Hematopoietic multipotent progenitor cell treated with erythropoietin and hydrocortisone succinate and interleukin-3 and kit ligand, for 15 days (in vitro differentiated cells): ENCODE measurements around the gene NCOA3.
"Not testable (repeated sequence)": the region's sequence is repeated elsewhere in the genome, so short reads cannot be mapped to it uniquely, and the experiment has no call there.

Experiments
- DNase-seq: peaks from one replicate; pipeline ENCODE4 v3.0.0-alpha.2; 2015; ENCODE audit warnings: low spot score

NCOA3 gene

GRCh38 chr20:47501116-47501481 is 588 bp upstream of the NCOA3 start:
- DNase-seq, result no peak

- DNase-seq, result no peak
Observed at GRCh38 chr20:47502271-47503239, 868 bp downstream of the NCOA3 start.

DNA sequence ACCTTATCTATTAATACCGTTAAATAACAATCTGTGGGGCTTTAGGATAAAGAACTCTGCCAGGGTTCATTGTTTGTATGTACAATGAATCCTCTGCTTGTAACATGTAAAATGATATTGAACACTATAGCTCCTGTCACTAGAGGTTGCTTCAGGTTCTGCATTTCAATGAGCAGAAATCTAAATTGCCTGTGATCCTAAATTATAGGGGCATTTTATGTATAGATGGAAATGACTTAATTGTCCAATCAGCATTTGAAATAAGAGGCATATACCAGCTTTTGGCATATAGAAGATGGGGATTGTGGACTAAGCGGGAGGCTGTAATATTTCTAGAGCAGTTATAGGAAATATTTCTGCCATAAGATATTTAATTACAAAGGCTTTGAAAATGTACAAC is 2.0 kb downstream of the NCOA3 start:
- no peak for DNase-seq

DNA sequence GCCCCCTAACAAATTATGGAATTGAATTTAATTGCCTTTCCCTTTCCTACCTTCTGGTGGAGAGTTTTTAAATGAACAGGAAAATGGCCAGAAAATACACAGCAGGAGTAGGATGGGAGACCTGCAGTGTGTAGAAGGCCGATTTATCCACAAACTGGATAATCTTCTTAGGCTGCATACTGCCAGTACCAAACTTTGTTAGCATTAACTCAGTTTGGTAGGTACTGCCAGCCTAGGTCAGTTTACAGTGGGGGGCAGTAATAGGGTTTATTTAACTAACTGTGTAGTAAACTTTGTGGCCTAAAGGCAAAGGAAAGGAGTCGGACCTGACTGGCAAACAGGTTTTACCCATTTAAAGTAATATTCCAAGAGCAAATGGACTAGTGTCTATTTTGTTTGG is 4.6 kb downstream of the NCOA3 start:
- no peak for DNase-seq

DNA sequence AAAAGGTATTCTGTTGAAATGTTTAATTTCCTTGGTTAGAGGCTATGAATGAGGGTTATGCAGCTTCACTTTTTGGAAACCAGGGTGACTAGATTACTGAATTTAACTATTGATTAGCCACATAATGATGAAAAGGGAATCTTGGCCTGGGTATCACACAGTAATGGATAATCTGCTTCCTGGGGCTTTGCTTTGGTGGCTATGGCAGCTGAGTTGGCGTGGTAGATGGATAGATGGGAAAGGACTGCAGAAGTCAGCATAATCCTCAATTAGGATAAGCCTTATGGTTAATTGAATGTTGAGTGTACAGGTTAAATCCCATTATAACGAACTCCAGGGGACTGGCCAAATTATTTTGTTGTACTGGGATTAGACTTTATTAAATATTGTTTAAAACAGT is 5.2 kb downstream of the NCOA3 start:
- no peak for DNase-seq

DNA sequence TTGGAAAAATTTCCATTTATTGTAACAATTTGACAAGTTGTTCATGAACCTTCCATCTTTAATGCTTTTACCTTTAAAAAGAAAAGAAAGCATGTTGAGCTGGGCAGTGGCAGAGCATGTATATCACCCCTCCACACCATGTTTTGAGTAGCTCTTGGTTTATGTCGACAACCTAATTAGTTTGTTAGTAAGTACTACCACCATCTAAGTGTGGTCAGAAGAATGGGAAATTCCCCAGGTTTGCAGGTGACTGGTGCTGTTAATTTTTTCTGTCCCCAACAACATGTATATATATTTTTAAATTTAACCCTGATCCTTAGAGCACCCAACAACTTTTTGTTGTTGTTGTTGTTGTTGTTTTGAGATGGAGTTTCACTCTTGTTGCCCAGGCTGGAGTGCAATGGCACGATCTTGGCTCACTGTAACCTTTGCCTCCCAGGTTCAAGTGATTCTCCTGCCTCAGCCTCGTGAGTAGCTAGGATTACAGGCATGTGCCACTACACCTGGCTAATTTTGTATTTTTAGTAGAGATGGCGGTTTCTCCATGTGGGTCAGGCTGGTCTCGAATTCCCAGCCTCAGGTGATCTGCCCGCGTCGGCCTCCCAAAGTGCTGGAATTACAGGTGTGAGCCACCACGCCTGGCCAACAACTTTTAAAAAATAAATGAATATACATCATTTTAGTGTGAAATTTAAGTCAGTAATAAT is 5.7 kb downstream of the NCOA3 start:
- DNase-seq, result not testable (repeated sequence)

GRCh38 chr20:47508278-47508677 is 6.6 kb downstream of the NCOA3 start:
- DNase-seq, result no peak

- no peak for DNase-seq
Observed at GRCh38 chr20:47509104-47509661, 7.5 kb downstream of the NCOA3 start.

- no peak for DNase-seq
Observed at GRCh38 chr20:47509685-47510084, 8.0 kb downstream of the NCOA3 start.

GRCh38 chr20:47515843-47516242 is 14.2 kb downstream of the NCOA3 start:
- DNase-seq, result no peak

GRCh38 chr20:47521059-47521808 is 19.5 kb downstream of the NCOA3 start:
- DNase-seq, result no peak

- no peak for DNase-seq
Observed at GRCh38 chr20:47524015-47524784, 22.5 kb downstream of the NCOA3 start.

DNA sequence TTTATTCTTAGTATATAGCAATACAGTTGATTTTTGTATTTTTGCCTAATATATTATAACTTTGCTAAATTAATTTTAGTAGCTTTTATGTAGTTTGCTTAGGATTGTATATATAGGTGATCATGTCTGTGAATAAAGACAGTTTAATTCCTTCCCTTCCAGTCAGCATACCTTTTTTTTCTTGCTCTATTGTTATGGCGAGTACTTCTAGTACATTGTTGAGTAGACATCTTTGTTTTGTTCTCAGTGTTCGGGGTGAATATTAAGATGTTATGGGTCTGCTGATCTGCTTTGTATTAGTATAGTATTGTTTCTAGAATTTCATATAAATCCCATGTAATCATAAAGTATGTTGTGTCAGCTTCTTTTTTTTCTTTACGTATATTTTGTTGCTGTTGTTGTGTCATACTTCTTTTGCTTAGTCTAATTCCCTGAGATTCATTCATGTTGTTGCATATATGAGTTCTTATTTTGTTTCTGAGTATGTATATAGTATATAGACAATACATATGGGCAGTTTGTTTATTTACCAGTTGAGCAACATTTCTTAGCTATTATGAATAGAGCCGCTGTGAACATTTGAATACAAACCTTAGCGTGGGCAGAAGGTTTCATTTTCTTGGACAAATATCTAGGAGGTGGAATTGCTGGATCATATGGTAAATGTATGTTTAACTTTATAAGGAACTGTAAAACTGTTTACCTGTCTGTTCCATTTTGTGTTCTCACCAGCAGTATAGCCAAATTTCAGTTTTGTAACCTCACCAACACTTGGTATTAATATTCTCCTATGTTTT is 25.5 kb downstream of the NCOA3 start:
- no peak for DNase-seq

DNA sequence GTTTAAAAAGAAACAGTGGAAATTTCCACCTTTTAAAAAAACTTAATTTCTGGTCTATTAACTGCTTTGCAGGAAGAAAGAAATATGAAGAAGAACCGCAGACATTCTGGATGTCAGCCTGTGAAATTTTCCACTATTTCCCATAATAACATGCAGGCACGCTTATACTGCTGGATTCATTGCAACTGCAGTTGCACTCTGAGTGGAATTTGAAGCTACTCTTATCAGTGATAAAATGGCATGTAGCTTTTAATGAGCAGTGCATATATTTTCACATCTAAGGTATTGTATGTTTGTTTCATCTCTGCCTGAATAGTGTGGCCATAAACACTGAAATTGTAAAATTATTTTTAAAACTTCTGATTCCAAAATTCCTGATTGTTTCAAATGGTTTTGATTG is 28.2 kb downstream of the NCOA3 start:
- no peak for DNase-seq

DNA sequence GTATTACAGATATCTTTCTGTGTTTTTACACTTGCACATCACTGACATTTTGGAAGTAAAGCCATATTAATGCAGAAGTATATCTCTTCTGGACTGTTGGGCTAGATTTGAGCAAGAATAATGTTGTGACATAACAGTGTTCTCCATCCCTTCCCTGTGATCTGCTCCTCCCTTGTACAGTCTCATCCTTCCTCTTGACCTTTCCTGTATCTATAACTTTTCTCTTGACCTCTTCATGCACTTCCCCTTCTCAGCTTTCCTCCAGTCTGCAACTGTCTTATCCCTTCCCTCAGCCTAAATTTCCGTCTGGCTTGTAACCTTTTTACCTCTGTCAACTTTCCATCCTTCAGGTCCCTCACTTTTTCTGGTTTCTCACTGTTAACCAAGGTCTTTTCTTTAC is 29.8 kb downstream of the NCOA3 start:
- DNase-seq, result no peak

DNA sequence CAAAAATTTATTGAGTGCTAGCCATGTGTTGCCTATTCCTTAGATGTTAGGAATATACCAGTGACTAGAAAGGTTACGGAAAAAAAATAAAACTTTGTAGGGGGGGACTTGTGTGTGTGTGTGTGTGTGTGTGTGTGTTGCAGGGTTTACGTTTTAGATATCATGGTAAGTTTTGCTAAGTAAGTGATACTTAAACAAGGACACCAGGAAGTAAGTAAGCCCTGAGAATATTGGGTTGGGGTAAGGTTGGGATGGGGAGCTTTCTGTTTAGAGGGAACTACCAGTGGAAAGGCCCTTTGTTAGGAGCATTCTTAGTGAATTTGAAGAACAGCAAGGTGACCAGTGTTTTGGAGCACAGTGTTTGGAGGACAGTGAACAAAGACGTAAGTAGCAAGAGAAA is 30.3 kb downstream of the NCOA3 start:
- DNase-seq, result no peak

- no peak for DNase-seq
Observed at GRCh38 chr20:47533518-47534062, 31.9 kb downstream of the NCOA3 start.

GRCh38 chr20:47534405-47534804 is 32.7 kb downstream of the NCOA3 start:
- DNase-seq, result no peak

GRCh38 chr20:47535088-47535487 is 33.4 kb downstream of the NCOA3 start:
- no peak for DNase-seq

DNA sequence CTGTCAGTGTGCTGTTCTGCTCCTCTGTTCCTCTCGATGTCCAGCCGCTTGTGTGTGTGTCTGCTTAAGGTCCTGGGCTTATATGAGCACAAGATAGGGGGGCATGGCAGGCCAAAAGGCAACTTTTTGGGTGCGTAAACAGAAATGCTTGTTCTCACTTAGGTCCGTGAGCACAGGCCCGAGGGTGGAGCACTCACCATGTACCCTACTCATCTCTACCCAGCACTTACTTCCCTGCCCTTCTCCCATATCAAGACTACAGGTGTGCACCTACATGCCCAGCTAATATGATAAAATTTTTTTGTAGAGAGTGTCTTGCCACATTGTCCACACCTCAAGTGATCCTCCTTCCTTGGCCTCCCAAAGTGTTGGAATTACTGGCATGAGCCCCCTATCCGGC is 34.3 kb downstream of the NCOA3 start:
- DNase-seq, result no peak
